Adrenal gland (tissue), 5 donors: ENCODE data around the gene KCNA2.

Experiments
- POLR2A ChIP-seq, 2 donors: fragments of 450-650 bp; IDR thresholded peaks; one replicate each; pipeline ENCODE4 v1.6.1; 2017; ENCODE audit warnings: antibody characterized with exemption in 2 of 2, mild to moderate bottlenecking in 2 of 2, moderate library complexity in 1 of 2
- TF ChIP-seq, protein P1 (sequence below), 6 experiments: fragments of 450-650 bp in 4 of 6; fragments of 200-600 bp in 2 of 6; sonication (generic) in 1 of 6; IDR thresholded peaks; 1 replicate in 5 of 6; 2 replicates in 1 of 6; pipeline versions ENCODE4 v1.5.1 to v1.8.0; 2016 to 2021; ENCODE audit warnings: antibody characterized with exemption in 6 of 6, mild to moderate bottlenecking in 2 of 6, moderate library complexity in 1 of 6
- donor health status: DM: no; HTN: no; CAD: no.

DNA sequence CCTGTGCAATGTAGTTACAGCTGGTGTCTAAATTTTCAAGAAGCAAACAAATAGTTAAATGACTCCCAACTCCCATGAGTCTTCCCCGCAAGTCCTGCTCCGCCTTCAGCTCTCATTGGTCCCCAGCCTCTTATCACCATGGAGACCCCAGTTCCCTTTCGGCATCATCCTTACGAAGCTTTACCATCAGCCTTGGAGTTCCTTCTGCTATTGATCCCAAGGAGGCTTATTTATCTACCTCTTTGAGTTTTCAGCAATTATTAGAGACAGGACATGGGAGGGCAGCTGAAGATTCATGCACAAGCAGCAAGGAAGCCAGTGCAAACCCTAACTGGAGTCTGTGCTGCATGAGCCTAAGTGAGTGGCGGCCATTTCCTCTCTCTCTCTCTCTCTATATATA, 12.3 kb downstream of the KCNA2 start:
- TF ChIP-seq, protein P1, sequence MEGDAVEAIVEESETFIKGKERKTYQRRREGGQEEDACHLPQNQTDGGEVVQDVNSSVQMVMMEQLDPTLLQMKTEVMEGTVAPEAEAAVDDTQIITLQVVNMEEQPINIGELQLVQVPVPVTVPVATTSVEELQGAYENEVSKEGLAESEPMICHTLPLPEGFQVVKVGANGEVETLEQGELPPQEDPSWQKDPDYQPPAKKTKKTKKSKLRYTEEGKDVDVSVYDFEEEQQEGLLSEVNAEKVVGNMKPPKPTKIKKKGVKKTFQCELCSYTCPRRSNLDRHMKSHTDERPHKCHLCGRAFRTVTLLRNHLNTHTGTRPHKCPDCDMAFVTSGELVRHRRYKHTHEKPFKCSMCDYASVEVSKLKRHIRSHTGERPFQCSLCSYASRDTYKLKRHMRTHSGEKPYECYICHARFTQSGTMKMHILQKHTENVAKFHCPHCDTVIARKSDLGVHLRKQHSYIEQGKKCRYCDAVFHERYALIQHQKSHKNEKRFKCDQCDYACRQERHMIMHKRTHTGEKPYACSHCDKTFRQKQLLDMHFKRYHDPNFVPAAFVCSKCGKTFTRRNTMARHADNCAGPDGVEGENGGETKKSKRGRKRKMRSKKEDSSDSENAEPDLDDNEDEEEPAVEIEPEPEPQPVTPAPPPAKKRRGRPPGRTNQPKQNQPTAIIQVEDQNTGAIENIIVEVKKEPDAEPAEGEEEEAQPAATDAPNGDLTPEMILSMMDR (IDR thresholded peaks at IDR 0.05) = no peak
- TF ChIP-seq POLR2A (IDR thresholded peaks at IDR 0.05) = no peak
